HS-27A (cell line): ENCODE measurements around the gene TEAD4.

Experiments used
- DNase-seq: peaks from one replicate; pipeline ENCODE4 v3.0.0-alpha.2; 2012; ENCODE audit warnings: low read depth, missing footprints

TEAD4 gene

DNA sequence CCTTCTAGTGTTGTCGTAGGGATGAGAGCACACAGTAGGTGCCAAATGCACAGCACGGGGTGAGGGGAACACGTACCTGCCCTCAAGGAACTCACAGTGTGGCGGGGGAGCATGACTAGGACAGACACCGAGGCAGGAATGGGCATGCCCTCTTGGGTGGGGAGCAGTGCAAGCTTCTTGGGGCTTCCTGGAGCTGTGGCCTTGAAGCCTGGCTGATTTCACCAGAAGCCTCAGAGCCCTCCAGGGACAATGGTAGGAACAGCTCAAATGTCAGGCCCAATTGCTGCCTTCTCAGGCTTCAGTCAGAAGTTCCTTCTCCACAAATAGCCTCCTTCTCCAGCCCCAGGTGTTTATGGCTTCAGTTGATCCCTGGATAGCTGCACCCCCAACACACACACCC lies 43.4 kb downstream of the TEAD4 start:
- DNase-seq: no peak

DNA sequence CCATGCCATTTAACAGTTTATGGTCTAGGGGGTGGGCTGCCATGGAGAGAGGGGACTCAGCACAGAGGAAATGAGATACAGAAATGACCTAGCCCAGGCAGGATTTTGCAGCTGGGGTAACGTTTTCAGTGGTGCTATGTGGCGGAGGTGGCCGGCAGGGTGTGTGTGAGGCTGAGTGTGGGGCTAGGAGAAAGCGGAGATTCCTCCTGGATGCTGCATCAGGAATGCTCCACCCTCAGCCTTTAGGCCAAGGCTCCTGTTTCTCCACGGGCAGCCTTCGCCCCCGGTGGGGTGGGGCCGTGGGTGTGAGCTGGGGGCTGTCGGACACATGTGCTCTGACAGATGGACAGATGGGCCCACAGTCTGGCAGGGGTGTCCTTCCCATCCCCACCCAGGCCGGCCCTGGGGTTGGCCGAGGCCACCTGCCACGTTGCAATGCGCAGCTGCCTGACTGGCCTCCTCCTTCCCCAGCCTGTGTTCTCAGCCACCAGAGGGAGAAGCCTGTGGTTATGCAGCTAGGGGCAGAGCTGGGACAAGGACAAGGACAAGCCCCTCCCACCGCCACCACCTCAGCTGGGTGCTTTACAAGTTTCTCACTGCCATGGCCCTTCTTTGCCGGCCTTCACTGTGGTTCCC lies 44.3 kb downstream of the TEAD4 start:
- DNase-seq: no peak

DNA sequence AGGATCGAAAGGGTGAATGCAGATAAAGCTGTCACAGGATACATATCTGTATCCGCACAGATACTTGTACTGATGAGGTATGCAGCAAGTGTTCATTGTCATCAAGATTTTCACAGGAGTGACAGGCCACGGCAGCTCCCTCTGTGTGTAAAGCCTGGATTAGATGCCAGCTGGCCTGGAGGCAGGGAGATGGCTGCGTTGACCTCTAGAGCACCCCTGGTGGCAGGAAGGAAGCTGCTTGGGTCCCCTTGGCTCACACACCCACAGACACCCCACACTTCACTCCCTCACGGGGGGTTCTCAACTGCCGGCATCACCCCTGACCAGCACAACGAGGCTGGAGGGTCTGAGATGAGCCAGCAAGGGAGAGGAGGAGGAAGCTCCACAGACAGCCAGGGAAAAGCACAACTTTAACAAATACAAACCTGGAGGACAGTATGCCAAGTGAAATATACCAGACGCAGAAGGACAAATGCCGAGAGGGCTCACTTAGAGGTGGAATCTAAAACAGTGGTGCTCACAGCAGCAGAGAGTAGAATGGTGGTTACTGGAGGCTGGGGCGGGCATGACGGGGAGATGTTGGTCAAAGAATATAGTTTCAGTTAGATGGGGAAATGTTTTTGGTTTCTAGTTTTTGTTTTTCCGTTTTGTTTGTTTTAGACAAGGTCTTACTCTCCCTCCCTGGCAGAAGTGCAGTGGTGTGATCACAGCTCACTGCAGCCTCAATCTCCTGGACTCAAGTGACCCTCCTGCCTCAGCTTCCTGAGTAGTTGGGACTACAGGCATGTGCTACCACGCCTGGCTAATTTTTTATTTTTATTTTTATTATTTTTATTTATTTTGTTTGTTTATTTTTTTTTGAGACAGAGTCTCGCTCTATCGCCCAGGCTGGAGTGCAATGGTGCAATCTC lies 45.7 kb downstream of the TEAD4 start:
- DNase-seq: no peak

DNA sequence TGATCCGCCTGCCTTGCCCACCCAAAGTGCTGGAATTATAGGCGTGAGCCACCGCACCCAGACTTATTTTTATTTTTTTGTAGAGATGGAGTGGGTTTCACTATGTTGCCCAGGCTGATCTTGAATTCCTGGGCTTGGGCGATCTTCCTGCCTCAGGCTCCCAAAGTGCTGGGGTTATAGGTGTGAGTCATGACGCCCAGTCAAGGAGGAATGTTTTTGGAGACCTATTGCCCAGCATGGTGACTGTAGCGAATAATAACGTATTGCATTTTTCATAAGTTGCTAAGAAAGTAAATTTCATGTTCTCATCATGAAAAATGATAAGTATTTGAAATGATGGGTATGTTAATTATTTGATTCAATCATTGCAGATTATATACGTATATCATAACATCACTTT lies 46.5 kb downstream of the TEAD4 start:
- DNase-seq: no peak

DNA sequence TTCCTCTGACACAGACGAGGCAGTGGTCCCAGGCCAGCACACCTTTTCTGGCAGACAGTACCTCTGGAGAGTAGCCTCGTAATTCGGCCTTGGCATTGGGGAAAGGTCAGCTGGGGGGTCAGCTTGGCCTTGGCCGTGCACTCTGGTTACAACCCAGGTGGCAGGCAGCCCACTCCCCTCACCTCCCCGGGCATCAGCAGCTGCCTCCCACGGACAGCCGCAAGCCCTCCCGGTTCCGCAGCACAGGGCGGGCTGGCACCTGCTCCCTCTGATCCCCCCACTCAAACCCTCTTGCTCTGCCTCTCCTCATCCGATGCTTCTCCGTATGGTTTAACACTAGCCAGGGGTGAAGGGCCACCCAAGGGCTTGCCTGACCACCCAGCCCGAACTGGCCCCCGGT lies 50.6 kb downstream of the TEAD4 start:
- no peak for DNase-seq

DNA sequence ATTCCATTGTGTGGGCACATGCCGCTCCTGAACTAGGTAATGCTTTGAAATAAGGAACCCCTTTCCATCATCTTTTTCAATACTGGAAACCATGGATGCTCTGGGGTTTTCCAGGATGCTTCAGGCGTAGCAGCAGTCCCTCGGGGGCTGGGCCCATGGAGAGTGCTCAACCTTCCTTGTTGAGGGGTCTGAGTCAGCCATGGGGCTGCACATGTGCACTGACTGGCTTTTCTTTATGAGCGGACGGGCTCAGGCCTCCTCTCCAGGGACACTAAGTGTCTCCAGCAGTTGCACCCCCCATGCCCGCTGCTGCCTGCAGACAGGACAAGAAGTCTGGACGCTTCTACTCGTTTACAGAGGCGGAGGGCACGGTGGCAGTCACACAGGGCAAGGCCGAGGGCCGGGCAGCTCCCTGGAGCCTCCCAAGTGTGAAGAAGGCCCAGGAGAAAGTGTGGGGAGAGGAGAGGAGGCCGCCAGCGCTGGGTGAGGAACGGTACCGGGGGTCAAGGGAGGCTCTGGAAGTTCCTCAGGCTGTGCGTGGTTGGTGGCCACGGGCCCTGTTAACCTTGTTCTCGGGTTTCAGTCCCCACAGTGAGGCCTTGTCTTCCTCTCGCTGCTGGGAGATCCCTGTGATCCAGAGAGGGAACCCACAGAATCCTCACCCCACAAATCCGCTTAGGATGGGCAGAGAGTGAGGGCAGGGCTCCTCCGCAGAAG lies 51.2 kb downstream of the TEAD4 start:
- DNase-seq: no peak

DNA sequence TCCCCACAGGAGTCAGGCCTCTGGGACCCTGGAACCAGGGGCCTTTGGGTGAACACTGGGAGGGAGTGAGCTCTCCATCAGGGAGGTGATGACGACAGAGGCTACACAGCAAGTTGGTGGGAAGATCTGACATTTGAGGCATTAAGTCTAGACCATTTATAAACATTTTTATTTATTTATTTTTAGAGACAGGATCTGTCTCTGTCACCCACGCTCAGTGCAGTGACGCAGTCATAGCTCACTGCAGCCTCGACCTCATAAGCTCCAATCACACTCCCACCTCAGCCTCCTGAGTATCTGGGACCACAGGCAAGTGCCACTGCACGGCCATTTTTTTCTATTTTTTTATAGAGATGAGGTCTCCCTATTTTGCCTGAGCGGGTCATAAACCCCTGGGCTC lies 53.6 kb downstream of the TEAD4 start:
- DNase-seq: no peak

DNA sequence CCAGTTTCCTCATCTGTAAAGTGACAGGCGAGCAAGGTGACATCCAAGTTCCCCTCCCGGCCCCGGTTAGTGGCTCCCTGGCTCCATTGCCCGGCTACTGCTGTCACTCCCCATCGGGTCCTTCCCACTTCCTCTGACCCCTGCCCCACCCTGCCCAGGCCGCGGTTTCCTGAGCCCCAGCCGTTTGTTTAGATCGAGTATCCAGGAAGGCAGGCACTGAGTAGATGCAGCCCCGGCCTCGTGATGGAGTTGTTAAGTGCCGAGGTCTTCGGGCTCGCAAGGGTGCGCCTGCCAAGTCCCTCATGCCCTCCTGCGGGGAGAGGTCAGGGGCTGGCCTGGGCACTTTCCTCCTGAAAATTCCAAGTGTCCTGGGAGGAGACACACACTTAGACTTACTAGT lies 55.4 kb downstream of the TEAD4 start:
- DNase-seq: no peak

DNA sequence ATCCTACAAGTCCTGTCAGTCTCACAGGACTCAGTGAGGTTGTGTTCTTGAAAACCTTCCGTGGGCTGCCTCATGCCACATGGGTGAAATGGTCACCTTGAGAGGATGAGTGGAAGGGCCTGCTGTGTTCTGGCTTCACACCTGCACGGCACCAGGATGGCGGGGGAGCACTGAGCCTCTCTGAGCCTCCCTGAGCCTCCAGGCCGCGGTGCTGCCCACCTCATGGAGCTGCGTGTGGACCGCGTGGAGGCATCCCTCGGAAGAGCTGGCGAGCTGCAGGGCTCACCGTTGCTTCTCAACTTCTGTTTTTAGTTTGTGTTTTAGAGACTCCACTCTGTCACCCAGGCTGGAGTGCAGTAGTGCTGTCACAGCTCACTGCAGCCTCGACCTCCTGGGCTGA lies 56.2 kb downstream of the TEAD4 start:
- no peak for DNase-seq

DNA sequence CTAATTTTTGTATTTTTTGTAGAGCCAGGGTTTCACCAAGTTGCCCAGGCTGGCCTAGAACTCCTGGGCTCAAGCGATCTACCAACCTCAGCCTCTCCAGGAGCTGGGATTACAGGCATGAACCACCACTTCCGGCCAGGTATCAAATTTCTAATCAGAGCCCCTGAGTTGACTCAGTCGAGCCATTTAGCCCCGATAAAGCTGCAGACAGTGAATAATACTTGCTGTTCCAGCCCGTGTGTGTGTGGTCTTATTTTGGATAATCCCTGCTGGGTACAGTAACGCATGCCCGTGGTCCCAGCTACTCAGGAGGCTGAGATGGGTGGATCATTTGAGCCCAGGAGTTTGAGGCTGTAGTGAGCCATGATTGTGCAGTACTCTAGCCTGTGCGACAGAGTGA lies 57.0 kb downstream of the TEAD4 start:
- DNase-seq: no peak

DNA sequence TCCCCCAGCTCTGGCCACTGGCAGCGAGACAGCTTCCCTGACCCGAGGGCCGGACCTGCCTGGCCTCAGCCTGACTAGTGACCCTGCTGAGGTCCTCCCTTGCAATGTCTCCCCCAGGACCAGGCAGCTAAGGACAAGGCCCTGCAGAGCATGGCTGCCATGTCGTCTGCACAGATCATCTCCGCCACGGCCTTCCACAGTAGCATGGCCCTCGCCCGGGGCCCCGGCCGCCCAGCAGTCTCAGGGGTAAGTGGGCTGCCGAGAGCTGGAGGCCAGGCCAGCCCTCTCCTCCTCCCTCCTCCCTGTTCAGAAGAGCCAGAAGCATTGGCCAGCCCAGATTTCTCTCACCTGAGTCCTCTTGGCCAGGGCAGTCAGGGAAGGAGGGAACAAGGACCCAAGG lies 58.1 kb downstream of the TEAD4 start:
- no peak for DNase-seq

DNA sequence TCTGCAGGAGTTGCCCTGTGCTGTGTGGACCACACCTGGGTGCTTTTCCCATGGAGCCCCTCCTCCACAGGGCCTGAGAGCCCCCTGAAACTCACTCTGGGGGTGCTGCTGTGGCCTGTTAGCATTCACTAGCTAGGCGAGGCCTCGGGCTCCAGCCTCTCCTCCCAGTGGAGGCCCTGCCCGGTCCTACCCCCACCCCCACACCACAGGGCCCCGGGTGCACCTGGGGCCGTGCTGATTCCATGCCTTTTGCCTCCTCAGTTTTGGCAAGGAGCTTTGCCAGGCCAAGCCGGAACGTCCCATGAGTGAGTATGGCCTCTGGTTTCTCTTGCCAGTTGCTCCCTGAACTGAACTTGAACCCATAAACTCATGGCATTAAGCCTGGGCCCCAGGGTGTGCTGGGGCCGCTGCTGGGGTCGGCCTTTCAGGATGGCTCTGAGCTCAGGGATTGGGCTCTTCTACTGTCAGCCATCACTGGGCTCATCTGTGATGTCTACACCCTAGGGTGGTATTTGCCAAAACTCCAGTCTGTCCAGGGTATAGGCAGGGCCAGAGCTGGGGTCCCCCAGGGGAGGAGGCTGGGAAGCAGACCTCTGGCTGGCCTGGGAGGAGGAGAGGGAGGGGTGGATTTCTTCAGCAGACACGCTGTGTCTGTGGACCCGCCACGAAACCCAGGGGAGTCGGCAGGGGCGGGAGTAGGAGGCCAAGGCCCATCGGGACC lies 59.2 kb downstream of the TEAD4 start:
- DNase-seq: no peak

DNA sequence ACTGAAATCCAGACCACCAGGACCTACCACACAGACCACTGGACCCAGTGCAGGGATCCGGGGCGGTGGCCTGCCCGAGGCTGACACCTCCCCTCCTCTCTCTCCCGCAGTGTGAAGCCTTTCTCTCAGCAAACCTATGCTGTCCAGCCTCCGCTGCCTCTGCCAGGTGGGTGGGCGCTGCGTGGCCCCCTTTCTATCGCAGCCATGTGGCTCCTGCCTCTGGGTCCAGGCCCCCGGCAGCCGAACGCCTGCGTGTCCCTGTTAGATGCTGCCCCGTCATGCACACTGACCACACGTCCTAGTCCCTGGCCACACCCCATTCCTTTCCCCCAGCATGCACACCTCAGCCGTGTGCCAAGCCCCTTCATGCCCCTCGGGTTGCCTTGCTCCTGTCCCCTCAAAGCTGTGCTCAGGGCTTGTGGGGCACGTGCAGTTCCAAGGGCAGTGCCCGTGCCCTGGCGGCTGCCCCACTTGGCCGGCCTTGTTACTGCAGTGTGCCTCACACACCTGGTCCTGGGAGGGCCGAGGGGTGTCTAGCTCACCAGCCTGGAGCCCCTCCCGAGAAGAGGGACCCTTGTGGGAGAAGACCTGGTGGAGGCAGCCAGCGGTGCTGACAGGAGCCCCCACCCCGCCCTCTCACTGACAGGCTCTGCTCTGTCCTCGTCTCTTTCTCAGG lies 59.9 kb downstream of the TEAD4 start:
- DNase-seq: no peak

DNA sequence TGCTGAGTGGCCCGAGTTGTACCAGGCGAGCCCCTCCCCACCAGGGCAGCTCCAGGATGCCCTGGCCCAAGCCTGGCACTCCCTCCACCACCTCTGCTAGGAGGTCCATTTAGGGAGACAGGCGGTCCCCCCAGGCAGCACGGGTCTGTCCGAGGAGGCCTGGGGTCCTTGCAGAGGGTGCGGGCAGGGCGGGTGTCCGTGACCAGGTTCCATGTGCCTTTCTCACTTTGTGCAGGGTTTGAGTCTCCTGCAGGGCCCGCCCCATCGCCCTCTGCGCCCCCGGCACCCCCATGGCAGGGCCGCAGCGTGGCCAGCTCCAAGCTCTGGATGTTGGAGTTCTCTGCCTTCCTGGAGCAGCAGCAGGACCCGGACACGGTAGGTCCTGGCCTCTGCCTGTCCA lies 61.2 kb downstream of the TEAD4 start:
- no peak for DNase-seq

DNA sequence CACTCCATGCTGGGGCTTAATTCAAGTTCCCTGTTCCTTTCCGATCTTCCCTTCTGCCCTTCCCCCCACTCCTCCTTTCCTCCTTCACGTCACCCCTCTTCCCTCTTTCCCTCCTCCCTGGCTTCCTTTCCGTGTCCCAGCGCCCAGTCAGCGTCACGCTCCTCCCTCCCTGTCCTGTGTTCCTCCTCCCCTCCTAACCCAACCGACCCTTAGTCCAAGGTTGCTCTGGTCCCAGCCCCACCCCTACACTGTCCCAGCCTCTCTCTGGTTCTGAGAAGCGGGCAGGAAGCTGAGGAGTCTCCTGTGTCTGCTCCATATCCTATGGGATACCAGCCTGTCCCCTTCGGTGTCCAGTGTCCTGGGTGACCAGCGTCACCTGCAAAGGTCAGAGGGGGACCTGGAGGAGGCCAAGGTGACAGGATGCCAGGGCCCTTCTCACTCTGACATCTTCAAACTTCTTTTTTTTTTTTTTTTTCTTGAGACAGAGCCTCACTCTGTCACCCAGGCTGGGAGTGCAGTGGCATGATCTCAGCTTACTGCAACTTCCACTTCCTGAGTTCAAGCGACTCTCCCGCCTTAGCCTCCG lies 61.7 kb downstream of the TEAD4 start:
- no peak for DNase-seq

DNA sequence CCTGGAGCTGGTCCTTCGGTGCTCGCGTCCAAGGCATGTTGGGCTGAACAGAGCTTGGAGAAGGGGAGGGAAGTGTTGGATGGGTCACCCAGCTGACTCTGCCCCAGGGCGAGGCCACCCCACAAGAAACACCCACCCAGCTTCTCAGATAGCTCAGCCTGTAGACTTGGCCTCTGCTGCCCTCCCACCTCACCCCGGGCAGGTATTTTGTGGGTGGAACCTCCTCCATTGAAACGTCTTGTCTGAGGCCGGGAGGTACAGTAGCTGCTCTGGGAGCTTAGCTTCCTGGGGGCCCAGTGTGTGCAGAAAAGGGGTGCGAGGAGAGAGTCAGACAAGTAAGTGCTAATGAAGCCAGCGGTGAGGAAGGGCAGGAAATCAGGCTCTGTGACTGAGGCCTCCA lies 63.2 kb downstream of the TEAD4 start:
- no peak for DNase-seq

DNA sequence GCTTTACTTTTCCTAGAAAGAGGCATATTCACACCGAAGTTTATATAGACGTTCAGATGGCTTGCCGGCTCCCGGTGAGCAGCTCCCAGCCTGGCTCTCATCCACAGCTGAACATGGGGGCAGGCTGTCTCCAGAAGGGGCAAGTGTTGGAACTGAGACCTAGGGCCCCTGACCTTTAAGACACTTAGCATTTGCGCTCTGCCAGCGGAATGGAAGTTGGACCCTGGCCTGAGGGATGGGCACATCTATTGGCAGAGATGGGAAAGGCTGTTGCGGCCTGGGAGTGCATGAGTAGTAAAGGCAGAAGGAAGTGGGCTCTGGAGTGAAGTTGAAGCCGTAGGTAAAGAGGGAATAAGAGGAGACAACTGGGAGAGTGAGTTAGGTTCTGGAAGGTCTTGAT lies 63.8 kb downstream of the TEAD4 start:
- no peak for DNase-seq

DNA sequence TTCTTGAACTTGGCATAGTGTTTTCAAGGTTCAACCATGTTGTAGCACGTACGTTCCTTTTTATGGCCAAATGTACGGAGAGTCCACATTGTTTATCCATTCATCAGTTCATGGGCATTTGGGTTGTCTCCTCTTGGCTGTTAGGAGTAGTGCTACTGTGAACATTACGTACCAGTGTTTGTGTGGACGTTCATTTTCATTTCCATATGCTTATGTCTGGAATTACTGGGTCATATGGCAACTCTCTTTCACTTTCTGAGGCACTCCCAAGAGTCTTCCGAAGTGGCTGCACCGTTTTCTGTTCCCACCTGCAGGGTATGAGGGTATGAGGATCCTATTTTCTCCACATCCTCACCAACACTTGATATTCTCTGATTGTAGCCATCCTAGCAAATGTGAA lies 68.9 kb downstream of the TEAD4 start:
- no peak for DNase-seq

DNA sequence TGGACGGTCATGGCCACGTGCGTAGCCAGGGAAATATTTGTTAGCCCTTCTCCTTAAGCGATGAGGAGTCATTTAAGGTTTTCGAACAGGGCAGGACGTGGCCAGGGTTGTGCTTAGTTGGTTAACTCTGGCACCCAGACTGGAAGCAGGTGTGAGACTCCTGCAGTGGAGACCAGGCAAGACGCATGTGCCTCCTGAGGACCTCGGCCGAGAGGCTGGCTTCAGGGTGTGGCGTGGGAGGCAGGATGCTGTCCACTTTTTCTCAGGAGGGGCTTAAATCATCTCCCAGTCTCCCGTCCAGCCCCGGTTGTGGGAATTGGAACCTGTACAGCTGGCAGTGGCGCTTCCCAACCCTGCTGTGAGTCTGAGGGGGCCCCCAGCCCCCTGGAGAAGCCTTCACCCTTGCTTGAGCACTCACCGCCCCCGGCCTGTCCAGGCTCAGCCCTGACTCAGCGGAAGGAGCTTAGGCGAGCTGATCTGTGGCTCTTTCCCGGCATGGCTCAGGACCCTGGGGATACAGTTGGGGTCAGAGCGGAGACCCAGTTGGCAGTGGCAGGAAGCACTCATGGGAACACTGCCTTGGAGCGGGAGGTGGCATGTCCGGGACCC lies 71.7 kb downstream of the TEAD4 start:
- DNase-seq: no peak

DNA sequence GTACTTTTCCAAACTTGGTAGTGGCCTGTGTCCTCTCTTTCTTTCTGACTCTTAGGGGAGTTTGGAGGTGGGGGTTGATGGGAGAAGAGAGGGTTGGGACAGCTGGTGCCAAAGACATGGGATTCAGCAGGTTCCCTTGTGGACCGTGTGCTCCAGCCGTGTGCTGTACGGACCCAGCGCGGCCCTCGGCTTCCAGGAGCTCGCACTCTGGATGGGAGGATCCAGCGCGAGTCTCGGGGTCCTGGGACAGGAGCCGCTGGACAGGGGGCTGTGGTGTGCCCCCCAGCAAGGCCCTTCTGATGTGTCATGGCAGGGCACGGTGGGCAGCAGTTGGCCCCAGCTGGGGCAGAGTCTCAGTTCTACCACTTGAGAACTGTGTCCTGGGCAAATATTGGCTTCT lies 73.0 kb downstream of the TEAD4 start:
- DNase-seq: no peak
